Transverse colon (tissue), 4 donors: Measurements from ENCODE around the gene ARHGAP24. TPM values are rescaled to one million over a fixed set of nuclear protein-coding genes. Genes with fewer than 3 reads are reported as not detected.

Experiments used
- DNase-seq: peaks from one replicate; pipeline ENCODE4 v3.0.0-alpha.2; 2019
- H3K27ac ChIP-seq, 4 donors: fragments of 200-600 bp; sonication (generic); 2 replicates each; pipeline ENCODE4 v1.5.1; 2016 to 2018; ENCODE audit warnings: inconsistent platforms in 4 of 4
- H3K27me3 ChIP-seq: fragments of 200-600 bp; sonication (generic); 2 replicates; pipeline ENCODE4 v1.5.1; 2017; ENCODE audit warnings: inconsistent platforms
- H3K36me3 ChIP-seq, 4 donors: fragments of 200-600 bp; sonication (generic); 2 replicates each; pipeline ENCODE4 v1.5.1; 2017 to 2019; ENCODE audit warnings: inconsistent platforms in 4 of 4
- H3K4me1 ChIP-seq, 4 donors: fragments of 200-600 bp; sonication (generic); 2 replicates each; pipeline ENCODE4 v1.5.1; 2017 to 2020; ENCODE audit warnings: inconsistent platforms in 4 of 4
- H3K4me3 ChIP-seq, 4 donors: fragments of 200-600 bp; sonication (generic); 1 replicate in 1 of 4; 2 replicates in 3 of 4; pipeline versions ENCODE4 v1.5.1 to v1.6.1; 2017 to 2019; ENCODE audit warnings: inconsistent platforms in 4 of 4
- H3K9me3 ChIP-seq, 2 donors: fragments of 200-600 bp; sonication (generic); 2 replicates each; pipeline ENCODE4 v1.5.1; 2017 to 2019; ENCODE audit warnings: inconsistent platforms in 2 of 2
- CTCF ChIP-seq, 5 experiments: fragments of 200-600 bp in 3 of 5; fragments of 450-650 bp in 2 of 5; sonication (generic) in 3 of 5; IDR thresholded peaks; 1 replicate in 2 of 5; 2 replicates in 3 of 5; pipeline ENCODE4 v1.5.1; 2016 to 2017; ENCODE audit warnings: antibody characterized with exemption in 5 of 5, inconsistent platforms in 3 of 5, mild to moderate bottlenecking in 2 of 5, moderate library complexity in 1 of 5
- EP300 ChIP-seq: sonication (generic); formaldehyde crosslinking; IDR thresholded peaks from one replicate; pipeline ENCODE4 v1.6.1; 2017; ENCODE audit warnings: antibody characterized with exemption, low read depth
- POLR2A ChIP-seq: fragments of 450-650 bp; IDR thresholded peaks from one replicate; pipeline ENCODE4 v1.6.1; 2016; ENCODE audit warnings: antibody characterized with exemption, mild to moderate bottlenecking, moderate library complexity
- POLR2AphosphoS5 ChIP-seq, 3 donors: sonication (generic); formaldehyde crosslinking; IDR thresholded peaks; one replicate each; pipeline ENCODE4 v1.6.1; 2016; ENCODE audit warnings: antibody characterized with exemption in 3 of 3
- WGBS, 2 donors: methylation state at CpG; one replicate each; pipeline ENCODE4 v1.1.5; 2018; ENCODE audit warnings: low coverage in 1 of 2; 5-methylcytosine and 5-hydroxymethylcytosine counted together
- in situ Hi-C, 4 donors: fragments of 200-750 bp; cut with MboI; loops; one replicate each; pipeline versions ENCODE4 v1.15.0 to v1.15.1; 2017; ENCODE audit warnings: low sequenced_read_pairs in 3 of 4, low pct_ligation_motif_present in 1 of 4, low pct_unique_long_range_greater_than_20kb in 1 of 4
- intact Hi-C: fragments of 100-400 bp; cut with DNase I; formaldehyde crosslinking; loops from one replicate; pipeline ENCODE4 v1.15.1; 2023; ENCODE audit warnings: low total_unique reads
- total RNA-seq, 4 donors: library from RNA; depleted of rRNA; stranded (reverse); fragments of >200 nt; gene quantifications; one replicate each; pipeline ENCODE4 v1.1.0, GENCODE V29; 2016

The ARHGAP24 gene
- total RNA-seq, 4 donors from 2014 or later: 4.2 to 32.0 (median 12.6) TPM

DNA sequence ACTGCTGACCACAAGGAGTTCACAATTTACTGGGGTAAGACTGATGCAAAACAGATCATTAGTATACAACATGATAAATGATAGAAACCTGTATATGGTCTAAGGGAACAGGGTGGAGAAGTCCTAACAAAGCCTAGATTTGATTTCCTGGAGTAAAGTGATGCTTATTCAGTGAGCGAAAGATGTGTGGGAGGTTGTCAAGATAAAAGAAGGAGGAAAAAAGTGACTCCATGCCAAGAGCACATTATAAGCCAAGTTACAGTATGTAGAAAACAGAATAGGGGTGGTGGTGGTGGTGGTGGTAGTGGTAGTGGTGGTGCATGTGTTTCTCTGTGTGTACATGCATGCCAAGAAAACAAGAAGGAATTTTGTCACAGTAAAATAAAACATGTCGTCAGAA lies 559.7 kb downstream of the ARHGAP24 start:
- 87 to 100% methylated on average over 2 of the region's 2 CpGs for WGBS, 2 donors
- Histone ChIP-seq H3K4me1 (peaks cover 0 to 15% (median 2%) of the 10 kb centered on the region in 4 donors), H3K27ac (no peak overlapping the region), H3K27me3 (no peaks in the 10 kb centered on the region), H3K9me3 (no peaks in the 10 kb centered on the region), H3K36me3 (no peaks in the 10 kb centered on the region), H3K4me3 (no peak overlapping the region)
- in situ Hi-C loops (no loop called here), intact Hi-C loops (no loop called here)
- TF ChIP-seq EP300 (no peak), POLR2A (no peak), CTCF (IDR thresholded peaks at IDR 0.05) (no peak), POLR2AphosphoS5 (IDR thresholded peaks at IDR 0.05) (no peak)
- no peak for DNase-seq

DNA sequence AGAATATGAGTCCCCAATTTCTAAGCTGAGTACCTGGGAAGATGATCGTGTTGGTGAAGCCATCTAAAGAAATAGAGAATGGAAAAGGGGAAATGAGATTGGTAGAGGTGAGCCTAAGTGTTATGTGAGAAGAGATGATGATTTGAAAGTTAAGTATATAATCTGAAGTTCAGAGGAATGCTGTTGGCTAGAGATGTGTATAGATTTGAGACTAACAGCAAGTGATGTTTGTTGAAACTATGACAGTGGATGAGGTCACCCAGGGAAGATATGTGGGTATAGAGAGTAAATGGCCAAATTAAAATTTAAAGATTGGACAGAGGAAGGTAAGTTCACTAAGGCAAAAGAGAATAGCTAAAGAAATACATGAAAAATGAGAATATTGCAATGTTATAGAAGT lies 560.7 kb downstream of the ARHGAP24 start:
- TF ChIP-seq POLR2A (no peak), POLR2AphosphoS5 (IDR thresholded peaks at IDR 0.05) (no peak)
- H3K36me3 ChIP-seq: no peaks in the 10 kb centered on the region
- DNase-seq: no peak
- no peak overlapping the region for H3K27ac ChIP-seq
- intact Hi-C loops: no loop called here
- H3K27me3 ChIP-seq: no peaks in the 10 kb centered on the region
- H3K4me1 ChIP-seq: peaks cover 0 to 15% (median 2%) of the 10 kb centered on the region in 4 donors
- WGBS, 2 donors: 73 to 86% methylated on average over 1 of the region's 1 CpG
- in situ Hi-C loops: no loop called here
- H3K9me3 ChIP-seq: no peaks in the 10 kb centered on the region
- H3K4me3 ChIP-seq: no peak overlapping the region

DNA sequence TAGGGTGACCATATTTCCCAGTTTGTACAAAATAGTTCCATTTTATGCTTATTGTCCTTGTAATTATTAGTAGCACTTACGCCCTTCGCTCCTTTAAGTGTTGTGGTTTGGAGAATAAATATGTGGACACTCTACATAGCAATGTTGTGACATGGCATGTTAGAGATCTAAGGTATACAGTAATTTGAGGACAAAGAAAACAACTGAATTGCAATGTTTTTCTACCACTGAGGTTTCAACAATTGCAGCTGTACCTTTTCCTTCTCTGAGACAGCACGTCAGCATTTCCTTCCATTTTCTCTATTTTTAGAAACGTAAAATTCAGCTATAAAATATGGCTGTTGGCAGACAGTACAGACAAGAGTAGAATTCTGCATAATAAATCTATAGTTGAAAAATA lies 561.8 kb downstream of the ARHGAP24 start:
- Histone ChIP-seq H3K4me1 (peaks cover 0 to 15% (median 2%) of the 10 kb centered on the region in 4 donors), H3K27me3 (no peaks in the 10 kb centered on the region), H3K9me3 (no peaks in the 10 kb centered on the region), H3K36me3 (no peaks in the 10 kb centered on the region), H3K27ac (no peak overlapping the region), H3K4me3 (no peak overlapping the region)
- intact Hi-C loops (no loop called here), in situ Hi-C loops (no loop called here)
- no peak for DNase-seq
- TF ChIP-seq EP300 (no peak), CTCF (IDR thresholded peaks at IDR 0.05) (no peak), POLR2AphosphoS5 (IDR thresholded peaks at IDR 0.05) (no peak), POLR2A (no peak)
- 68 to 70% methylated on average over 4 of the region's 4 CpGs for WGBS, 2 donors

- peaks cover 0 to 10% (median 0%) of the 10 kb centered on the region in 4 donors for H3K4me1 ChIP-seq
- intact Hi-C loops: no loop called here
- no peak overlapping the region for H3K27ac ChIP-seq
- no peak for TF ChIP-seq POLR2AphosphoS5 (IDR thresholded peaks at IDR 0.05)
- TF ChIP-seq EP300: no peak
- TF ChIP-seq POLR2A: no peak
- no peak for TF ChIP-seq CTCF (IDR thresholded peaks at IDR 0.05)
- WGBS, 2 donors: 94 to 100% methylated on average over 1 of the region's 1 CpG
- DNase-seq: no peak
- no peaks in the 10 kb centered on the region for H3K36me3 ChIP-seq
- no peaks in the 10 kb centered on the region for H3K9me3 ChIP-seq
- H3K27me3 ChIP-seq: no peaks in the 10 kb centered on the region
- no peak overlapping the region for H3K4me3 ChIP-seq
- in situ Hi-C loops: no loop called here
Measured at GRCh38 chr4:86038037-86038436, 563.1 kb downstream of the ARHGAP24 start.
